GM21786 (cell line): ENCODE measurements around the gene CD38.
A peak's percentile ranks its signal among the peaks of the same experiment; 100 is the strongest.
"Not testable (repeated sequence)": the region's sequence is repeated elsewhere in the genome, so short reads cannot be mapped to it uniquely, and the experiment has no call there.

ENCODE experiments used
- ATAC-seq: cut with Tn5 transposase; IDR thresholded peaks from one replicate; pipeline ENCODE4 v1.9.1; 2021; ENCODE audit not compliant: unreplicated experiment

Gene CD38

GRCh38 chr4:15778289-15779241, at the start of gene CD38:
Gene CD38 (plus strand): TSS chr4:15778328. CDS start chr4:15778415, 87 bp downstream.
- ATAC-seq, result peak; percentile 66

- ATAC-seq, result peak; percentile 75
These were observed 48.1 kb upstream of the CD38 start for GRCh38 chr4:15729910-15730533.

GRCh38 chr4:15733061-15733460, 45.1 kb upstream of the CD38 start:
- not testable (repeated sequence) for ATAC-seq

DNA sequence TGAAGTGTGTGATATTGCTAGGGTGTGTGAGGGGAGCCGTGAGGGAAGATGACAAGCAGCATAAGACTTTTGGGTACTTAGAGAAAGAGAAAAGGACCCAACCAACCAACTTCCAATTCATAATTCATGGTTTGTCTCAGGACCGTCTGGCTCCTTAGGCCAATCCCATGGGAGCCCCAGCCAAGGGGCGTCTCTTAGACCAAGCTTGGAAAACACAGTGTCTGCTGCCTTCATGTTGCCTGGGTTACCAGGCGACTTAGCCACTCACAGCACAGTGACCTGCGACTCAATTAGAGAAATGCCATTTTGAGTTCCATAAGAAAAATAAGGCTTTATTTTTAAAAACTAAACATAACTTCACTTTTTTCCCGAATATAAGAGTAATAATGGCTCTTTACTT, 42.6 kb upstream of the CD38 start:
- no peak for ATAC-seq

GRCh38 chr4:15736514-15737050, 41.5 kb upstream of the CD38 start:
- no peak for ATAC-seq

- no peak for ATAC-seq
These were observed 40.9 kb upstream of the CD38 start for GRCh38 chr4:15737255-15737654.

- ATAC-seq, result no peak
These were observed 39.3 kb upstream of the CD38 start for GRCh38 chr4:15738877-15739276.

DNA sequence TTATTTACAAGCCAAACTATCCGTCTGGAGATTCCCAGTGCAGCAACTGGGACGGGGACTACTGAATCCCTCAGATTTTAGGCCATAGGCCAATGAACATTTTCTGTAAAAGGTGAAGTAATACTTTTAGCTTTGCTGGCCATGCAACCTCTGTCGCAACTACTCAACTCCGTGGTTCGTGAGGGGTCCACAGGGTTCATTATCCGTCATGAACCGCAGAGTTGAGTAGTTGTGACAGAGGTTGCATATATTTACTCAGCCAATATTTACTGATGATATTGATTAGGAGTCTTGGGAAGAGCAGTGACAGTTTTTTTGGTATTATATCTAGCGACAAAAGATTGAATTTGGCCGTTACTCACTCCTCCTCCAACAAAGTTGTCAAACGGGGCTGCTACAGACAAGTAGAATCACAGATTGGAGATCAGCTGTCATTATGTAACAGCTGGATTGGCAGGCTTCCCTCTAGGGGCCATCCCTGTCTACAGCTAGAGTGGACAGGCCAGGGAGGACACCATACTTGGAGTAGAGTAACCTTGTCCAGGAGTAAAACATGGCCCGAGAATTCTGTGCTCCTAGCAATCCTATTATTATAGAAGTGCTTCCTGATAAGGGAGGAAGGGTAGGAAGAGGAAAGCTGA, 37.2 kb upstream of the CD38 start:
- no peak for ATAC-seq

DNA sequence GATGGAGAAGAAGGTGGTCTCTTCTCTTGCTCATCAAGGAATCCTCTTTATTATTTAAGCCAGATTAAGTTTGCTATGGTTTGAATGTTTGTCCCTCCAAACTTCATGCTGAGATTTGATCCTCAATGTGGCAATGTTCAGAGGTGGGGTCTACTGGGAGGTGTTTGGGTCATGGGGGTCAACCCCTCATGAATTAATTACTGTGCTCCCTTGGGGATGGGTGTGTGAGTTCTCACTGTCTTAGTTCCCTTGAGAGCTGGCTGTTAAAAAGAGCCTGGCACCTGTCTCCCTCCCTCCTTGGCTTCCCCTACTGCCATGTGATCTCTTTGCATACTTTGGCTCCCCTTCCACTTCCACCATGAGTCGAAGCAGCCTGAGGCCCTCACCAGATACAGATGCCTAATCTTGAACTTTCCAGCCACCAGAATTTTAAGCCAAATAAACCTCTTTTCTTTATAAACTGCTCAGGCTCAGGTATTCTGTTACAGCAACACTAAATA, 36.0 kb upstream of the CD38 start:
- ATAC-seq, result no peak

DNA sequence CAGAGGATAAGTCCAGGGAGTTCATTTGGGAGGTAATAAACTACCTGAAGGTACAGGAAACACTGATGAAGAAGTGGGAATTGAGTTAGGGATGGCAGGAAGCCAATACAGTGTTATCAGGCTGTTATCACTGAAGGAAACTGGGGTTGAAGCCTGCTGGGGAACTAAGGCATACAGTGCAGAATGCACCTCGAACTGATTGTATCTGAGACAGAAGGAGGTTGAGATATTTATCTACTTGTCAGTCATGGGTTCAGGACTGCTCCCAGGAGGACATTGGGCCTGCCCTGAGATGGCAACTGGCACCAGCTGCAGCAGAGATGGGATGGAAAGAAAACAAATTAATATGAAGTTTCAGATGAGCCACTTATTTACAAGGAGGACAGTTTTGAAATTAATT, 35.5 kb upstream of the CD38 start:
- ATAC-seq, result no peak

DNA sequence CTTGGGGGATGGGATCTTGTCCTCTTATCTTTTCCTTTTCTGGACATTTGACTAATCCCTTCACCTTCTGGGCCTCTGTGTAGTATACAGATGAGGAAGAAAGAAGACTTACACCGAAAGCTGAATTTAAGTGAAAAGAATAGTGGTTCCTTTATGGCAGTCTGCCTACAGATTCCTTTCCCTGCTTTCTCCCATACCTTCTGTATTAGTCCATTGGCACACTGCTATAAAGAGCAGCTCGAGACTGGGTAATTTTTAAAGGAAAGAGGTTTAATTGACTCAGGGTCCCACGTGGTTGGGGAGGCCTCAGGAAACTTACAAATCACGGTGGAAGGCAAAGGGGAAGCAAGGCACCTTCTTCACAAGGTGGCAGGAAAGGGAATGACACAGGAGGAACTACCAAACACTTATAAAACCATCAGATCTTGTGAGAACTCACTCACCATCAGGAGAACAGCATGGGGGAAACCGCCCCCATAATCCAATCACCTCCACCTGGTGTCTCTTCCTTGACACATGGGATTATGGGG, 34.0 kb upstream of the CD38 start:
- ATAC-seq, result no peak

DNA sequence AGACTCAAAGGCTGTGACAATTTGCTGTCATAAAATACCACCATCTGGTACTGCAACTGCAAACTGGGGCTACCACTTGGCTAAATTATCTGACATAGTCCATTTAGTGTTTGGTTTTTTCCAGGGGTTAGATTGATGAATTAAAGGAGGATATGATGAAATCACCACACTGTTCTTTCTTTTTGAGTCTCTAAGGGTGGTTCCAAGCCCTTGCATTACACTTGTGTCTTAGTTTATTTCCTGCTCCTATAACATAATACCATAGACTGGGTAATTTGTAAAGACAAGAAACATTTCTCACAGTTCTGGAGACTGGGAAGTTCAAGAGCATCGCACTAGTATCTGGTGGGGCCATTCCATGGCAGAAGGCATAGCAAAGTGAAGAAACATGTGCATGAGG, 32.0 kb upstream of the CD38 start:
- no peak for ATAC-seq

DNA sequence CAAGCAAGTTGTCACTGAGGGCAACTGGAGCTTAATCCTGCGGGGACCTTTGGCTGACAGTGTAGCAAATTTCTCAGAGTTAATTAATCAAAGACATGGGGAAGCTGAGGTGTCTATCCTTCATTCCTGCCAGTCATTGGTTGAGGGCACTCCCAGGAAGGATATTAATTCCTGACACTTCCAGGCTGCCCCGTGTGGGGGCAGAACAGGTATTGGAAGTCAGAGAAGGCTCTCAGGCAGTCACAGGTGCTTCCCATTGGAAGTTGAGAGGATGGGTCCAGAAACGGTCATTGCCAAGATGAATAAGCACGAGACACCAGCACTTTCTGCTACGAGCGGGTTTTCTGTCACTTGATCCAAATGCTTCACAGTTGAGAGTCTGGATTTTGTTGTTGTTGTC, 29.1 kb upstream of the CD38 start:
- no peak for ATAC-seq

- ATAC-seq, result no peak
These were observed 27.0 kb upstream of the CD38 start for GRCh38 chr4:15751153-15751552.

DNA sequence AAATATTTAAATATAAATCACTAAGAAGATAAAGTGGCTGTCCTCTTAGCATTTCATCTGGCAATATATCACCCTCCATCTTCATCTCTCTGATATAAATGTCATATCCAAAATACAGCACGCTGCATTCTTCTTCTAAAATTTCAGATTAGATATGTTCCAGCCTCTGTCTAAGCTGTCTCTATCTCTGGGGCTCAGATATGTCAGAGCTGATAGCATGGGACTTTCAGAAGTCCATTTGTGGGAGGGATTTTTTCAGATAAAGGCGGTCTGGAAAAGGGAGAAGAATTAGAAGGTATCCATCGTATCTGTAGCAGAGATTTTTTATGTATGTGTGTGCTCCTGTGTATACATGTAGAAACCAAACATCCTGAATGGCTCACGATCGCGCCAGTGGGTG, 25.0 kb upstream of the CD38 start:
- ATAC-seq, result no peak

- ATAC-seq, result no peak
These were observed 24.3 kb upstream of the CD38 start for GRCh38 chr4:15753786-15754185.

DNA sequence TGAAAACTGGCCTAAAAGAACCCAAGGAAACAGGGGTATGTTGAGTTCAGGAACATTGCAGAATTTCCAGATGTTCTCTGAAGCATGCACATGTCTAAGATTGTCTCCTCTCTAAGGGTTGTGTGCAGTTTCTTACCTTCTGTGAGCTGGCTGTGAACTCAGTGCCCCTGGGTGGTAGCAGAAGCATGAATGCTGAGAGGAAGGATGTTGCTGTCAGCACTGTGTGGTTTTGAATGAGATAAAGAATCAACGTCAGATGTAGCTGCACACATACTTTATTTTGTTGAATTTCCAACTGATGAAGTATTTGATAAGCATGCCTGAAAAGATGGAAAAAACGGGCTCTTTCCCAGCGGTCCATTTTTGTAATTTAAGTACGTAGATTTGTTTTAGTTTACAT, 23.8 kb upstream of the CD38 start:
- no peak for ATAC-seq

- peak; percentile 22 for ATAC-seq
These were observed 22.6 kb upstream of the CD38 start for GRCh38 chr4:15755321-15756155.

- peak; percentile 87 for ATAC-seq
These were observed 21.7 kb upstream of the CD38 start for GRCh38 chr4:15756361-15756861.

DNA sequence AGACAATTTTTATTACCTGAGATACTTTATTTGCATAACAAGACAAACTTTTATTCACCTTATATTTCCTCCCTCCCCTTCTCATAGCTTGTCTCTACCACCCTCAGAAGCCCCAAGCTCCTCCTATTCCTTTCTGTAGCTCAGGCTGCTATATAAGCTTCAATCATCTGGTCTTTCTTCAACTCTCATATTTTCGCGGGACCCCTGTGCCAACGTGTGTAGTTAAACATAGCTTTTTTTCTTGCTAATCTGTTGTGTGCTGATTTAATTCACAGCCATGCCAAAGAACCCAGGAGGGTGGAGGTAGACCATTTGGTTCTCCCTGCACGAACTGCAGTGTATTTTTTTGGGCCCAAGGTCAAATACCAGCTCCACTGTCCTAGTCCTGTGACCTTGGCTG, 21.1 kb upstream of the CD38 start:
- ATAC-seq, result no peak
